SU-DHL-6 (cell line): ENCODE results near the gene P4HTM.

Experiments
- CTCF ChIP-seq: fragments of 200-600 bp; sonication (generic); IDR thresholded peaks from one replicate; pipeline ENCODE4 v1.5.1; 2017; ENCODE audit warnings: antibody characterized with exemption, mild to moderate bottlenecking, low read length, moderate library complexity; ENCODE audit not compliant: insufficient read depth, poor library complexity, severe bottlenecking
- EZH2phosphoT487 ChIP-seq: fragments of 200-600 bp; sonication (generic), shearing (Covaris generic); conservative IDR thresholded peaks from 2 replicates; pipeline ENCODE4 v1.6.1; 2018; ENCODE audit warnings: mild to moderate bottlenecking, antibody characterized with exemption, low read length, moderate library complexity, mixed read lengths

GRCh38 chr3:49032646-49033304 lies 42.7 kb downstream of the P4HTM start:
- TF ChIP-seq CTCF (no peak), EZH2phosphoT487 (no peak)
